Kidney glomerular epithelial cell (primary cell): ENCODE results near the gene ATP2B3.

Source experiments
- DNase-seq: peaks from one replicate; lab custom pipeline; 2025; lab: John Stamatoyannopoulos, UW

The ATP2B3 gene

GRCh38 chrX:153533091-153533490 is 15.6 kb downstream of the ATP2B3 start:
- DNase-seq, result no peak

GRCh38 chrX:153537080-153537479 is 19.6 kb downstream of the ATP2B3 start:
- DNase-seq, result no peak

- no peak for DNase-seq
Observed at GRCh38 chrX:153537526-153538295, 20.3 kb downstream of the ATP2B3 start.

GRCh38 chrX:153538424-153538823 is 21.0 kb downstream of the ATP2B3 start:
- DNase-seq, result no peak

- DNase-seq, result peak; percentile 4
Observed at GRCh38 chrX:153539171-153539978, 21.9 kb downstream of the ATP2B3 start.

- no peak for DNase-seq
Observed at GRCh38 chrX:153539979-153540358, 22.5 kb downstream of the ATP2B3 start.

GRCh38 chrX:153544727-153545126 is 27.3 kb downstream of the ATP2B3 start:
- DNase-seq, result no peak

- no peak for DNase-seq
Observed at GRCh38 chrX:153546386-153546785, 28.9 kb downstream of the ATP2B3 start.

GRCh38 chrX:153547195-153547594 is 29.8 kb downstream of the ATP2B3 start:
- no peak for DNase-seq

- DNase-seq, result no peak
Observed at GRCh38 chrX:153549231-153549630, 31.8 kb downstream of the ATP2B3 start.

- DNase-seq, result no peak
Observed at GRCh38 chrX:153549807-153550206, 32.4 kb downstream of the ATP2B3 start.

GRCh38 chrX:153551135-153551534 is 33.7 kb downstream of the ATP2B3 start:
- DNase-seq, result no peak

- DNase-seq, result peak; percentile 4
Observed at GRCh38 chrX:153554519-153555167, 37.2 kb downstream of the ATP2B3 start.

- no peak for DNase-seq
Observed at GRCh38 chrX:153556767-153557166, 39.3 kb downstream of the ATP2B3 start.

- no peak for DNase-seq
Observed at GRCh38 chrX:153557618-153558355, 40.3 kb downstream of the ATP2B3 start.

GRCh38 chrX:153560000-153560399 is 42.6 kb downstream of the ATP2B3 start:
- DNase-seq, result no peak

- no peak for DNase-seq
Observed at GRCh38 chrX:153560466-153560865, 43.0 kb downstream of the ATP2B3 start.

GRCh38 chrX:153561337-153561736 is 43.9 kb downstream of the ATP2B3 start:
- no peak for DNase-seq

- DNase-seq, result no peak
Observed at GRCh38 chrX:153562546-153562945, 45.1 kb downstream of the ATP2B3 start.

GRCh38 chrX:153564047-153564606 is 46.7 kb downstream of the ATP2B3 start:
- no peak for DNase-seq

- no peak for DNase-seq
Observed at GRCh38 chrX:153565996-153566580, 48.6 kb downstream of the ATP2B3 start.
